Lower leg skin (tissue), 3 donors: Measurements from ENCODE around the gene ZNF524.

Experiments
- POLR2A ChIP-seq, 2 donors: fragments of 450-650 bp; IDR thresholded peaks; one replicate each; pipeline ENCODE4 v1.6.1; 2016 to 2017; ENCODE audit warnings: antibody characterized with exemption in 2 of 2, mild to moderate bottlenecking in 1 of 2, moderate library complexity in 1 of 2
- TF ChIP-seq, protein P1 (sequence below), 3 donors: fragments of 450-650 bp; IDR thresholded peaks; one replicate each; pipeline ENCODE4 v1.5.1; 2016; ENCODE audit warnings: antibody characterized with exemption in 3 of 3, mild to moderate bottlenecking in 3 of 3, moderate library complexity in 2 of 3

DNA sequence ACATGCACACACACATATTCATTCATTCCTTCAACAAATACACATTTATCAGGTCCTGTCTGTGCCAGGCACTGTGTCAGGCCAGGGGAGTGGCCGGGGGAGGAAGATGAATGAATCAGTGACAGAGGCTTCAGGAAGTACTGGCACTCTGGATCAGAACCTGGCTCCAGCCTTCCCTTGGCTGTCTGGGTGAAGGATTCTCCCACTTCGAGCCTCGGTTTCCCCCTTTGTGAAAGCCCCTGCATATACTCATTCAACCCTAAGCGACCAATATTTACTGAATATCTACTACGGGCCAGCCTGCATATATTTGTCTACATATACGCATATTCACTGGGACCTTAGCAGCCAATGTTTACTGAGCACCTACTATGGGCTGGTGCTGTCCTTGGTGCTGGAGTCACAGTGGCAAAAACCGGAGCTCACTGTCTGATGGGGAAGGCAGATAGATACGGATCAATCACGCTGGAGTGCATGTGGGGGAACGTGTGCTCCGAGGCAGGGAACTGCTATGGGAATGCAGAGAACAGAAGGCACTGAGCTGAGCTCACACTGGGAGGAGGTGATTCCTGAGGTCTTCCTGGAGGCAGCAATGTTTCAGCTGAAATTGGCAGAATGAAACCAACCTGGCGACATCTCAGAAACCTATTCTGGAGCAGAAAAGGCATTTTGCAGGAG is 18.8 kb upstream of the ZNF524 start:
- TF ChIP-seq, protein P1, sequence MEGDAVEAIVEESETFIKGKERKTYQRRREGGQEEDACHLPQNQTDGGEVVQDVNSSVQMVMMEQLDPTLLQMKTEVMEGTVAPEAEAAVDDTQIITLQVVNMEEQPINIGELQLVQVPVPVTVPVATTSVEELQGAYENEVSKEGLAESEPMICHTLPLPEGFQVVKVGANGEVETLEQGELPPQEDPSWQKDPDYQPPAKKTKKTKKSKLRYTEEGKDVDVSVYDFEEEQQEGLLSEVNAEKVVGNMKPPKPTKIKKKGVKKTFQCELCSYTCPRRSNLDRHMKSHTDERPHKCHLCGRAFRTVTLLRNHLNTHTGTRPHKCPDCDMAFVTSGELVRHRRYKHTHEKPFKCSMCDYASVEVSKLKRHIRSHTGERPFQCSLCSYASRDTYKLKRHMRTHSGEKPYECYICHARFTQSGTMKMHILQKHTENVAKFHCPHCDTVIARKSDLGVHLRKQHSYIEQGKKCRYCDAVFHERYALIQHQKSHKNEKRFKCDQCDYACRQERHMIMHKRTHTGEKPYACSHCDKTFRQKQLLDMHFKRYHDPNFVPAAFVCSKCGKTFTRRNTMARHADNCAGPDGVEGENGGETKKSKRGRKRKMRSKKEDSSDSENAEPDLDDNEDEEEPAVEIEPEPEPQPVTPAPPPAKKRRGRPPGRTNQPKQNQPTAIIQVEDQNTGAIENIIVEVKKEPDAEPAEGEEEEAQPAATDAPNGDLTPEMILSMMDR (IDR thresholded peaks at IDR 0.05): no peak
- no peak for TF ChIP-seq POLR2A (IDR thresholded peaks at IDR 0.05)
